Hepatocyte (in vitro differentiated cells): ENCODE data around the gene ERAS. TPM values are rescaled to one million over a fixed set of nuclear protein-coding genes. Genes with fewer than 3 reads are reported as not detected.
A peak's percentile ranks its signal among the peaks of the same experiment; 100 is the strongest.

Experiments used
- DNase-seq: peaks from one replicate; pipeline ENCODE4 v3.0.0-alpha.2; 2016; ENCODE audit warnings: low spot score
- H2AFZ ChIP-seq: fragments of 200-600 bp; sonication (generic); 2 replicates; pipeline ENCODE4 v1.6.0; 2016; ENCODE audit warnings: antibody characterized with exemption, mild to moderate bottlenecking
- H3K27ac ChIP-seq: fragments of 200-600 bp; sonication (generic); 2 replicates; pipeline ENCODE4 v1.5.1; 2016; ENCODE audit warnings: mild to moderate bottlenecking
- H3K27me3 ChIP-seq: fragments of 200-600 bp; sonication (generic); 2 replicates; pipeline ENCODE4 v1.6.1; 2016
- H3K36me3 ChIP-seq: fragments of 200-600 bp; sonication (generic); replicated peaks from 2 replicates; pipeline ENCODE4 v1.5.1; 2016; ENCODE audit warnings: low read depth; ENCODE audit not compliant: insufficient read depth
- H3K4me1 ChIP-seq: fragments of 200-600 bp; sonication (generic); 2 replicates; pipeline ENCODE4 v1.5.1; 2016; ENCODE audit warnings: mild to moderate bottlenecking, moderate library complexity; ENCODE audit not compliant: insufficient read depth
- H3K4me2 ChIP-seq: fragments of 200-600 bp; sonication (generic); 2 replicates; pipeline ENCODE4 v1.6.0; 2016
- H3K4me3 ChIP-seq: fragments of 200-600 bp; sonication (generic); 2 replicates; pipeline ENCODE4 v1.5.1; 2016; ENCODE audit warnings: mild to moderate bottlenecking
- H3K79me2 ChIP-seq: fragments of 200-600 bp; sonication (generic); 2 replicates; pipeline ENCODE4 v1.6.0; 2017; ENCODE audit warnings: mild to moderate bottlenecking
- H3K9me2 ChIP-seq: fragments of 200-600 bp; sonication (generic); replicated peaks from 2 replicates; pipeline ENCODE4 v1.6.0; 2017; ENCODE audit warnings: mild to moderate bottlenecking; ENCODE audit not compliant: insufficient read depth
- H3K9me3 ChIP-seq: fragments of 200-600 bp; sonication (generic); 2 replicates; pipeline ENCODE4 v1.5.1; 2016; ENCODE audit warnings: low read depth, mild to moderate bottlenecking
- H4K20me1 ChIP-seq: fragments of 200-600 bp; sonication (generic); 2 replicates; pipeline ENCODE4 v1.6.0; 2016; ENCODE audit warnings: mild to moderate bottlenecking; ENCODE audit not compliant: insufficient read depth, poor library complexity, severe bottlenecking
- CTCF ChIP-seq: fragments of 200-600 bp; sonication (generic); IDR thresholded peaks from 2 replicates; pipeline ENCODE4 v1.5.1; 2016; ENCODE audit warnings: antibody characterized with exemption, mild to moderate bottlenecking; ENCODE audit not compliant: poor library complexity
- EZH2 ChIP-seq: fragments of 200-600 bp; sonication (generic); IDR thresholded peaks from 2 replicates; pipeline ENCODE4 v1.6.1; 2016; ENCODE audit warnings: antibody characterized with exemption, mild to moderate bottlenecking, borderline replicate concordance
- EZH2phosphoT487 ChIP-seq: fragments of 200-600 bp; sonication (generic); IDR thresholded peaks from one replicate; pipeline ENCODE4 v1.6.1; 2018; ENCODE audit warnings: antibody characterized with exemption, mild to moderate bottlenecking, low read depth, moderate library complexity; ENCODE audit not compliant: unreplicated experiment, severe bottlenecking
- WGBS: methylation state at CpG from one replicate; pipeline ENCODE4 v1.1.6; 2016; ENCODE audit warnings: low lambda C conversion rate; ENCODE audit errors: missing lambda C conversion rate; 5-methylcytosine and 5-hydroxymethylcytosine counted together
- polyA plus RNA-seq: library from polyadenylated mRNA; unstranded; fragments of >200 nt; fragmentation: Nextera tagmentation; extraction: Ambion mirVana; gene quantifications from 2 replicates; pipeline ENCODE4 v1.2.1, GENCODE V29; 2016
- total RNA-seq: library from RNA; depleted of rRNA; stranded (reverse); fragments of >200 nt; gene quantifications from 2 replicates; pipeline ENCODE4 v1.2.3, GENCODE V29; 2014

Gene ERAS
- total and polyA plus RNA-seq, 2 experiments from 2014 or later, result 0.47 to 0.65 TPM

- Histone ChIP-seq H3K4me3 (no peak overlapping the region), H3K4me2 (peak overlapping the region; percentile 82), H3K79me2 (no peaks in the 10 kb centered on the region), H2AFZ (no peak overlapping the region), H3K9me2 (no peaks in the 10 kb centered on the region), H3K4me1 (no peaks in the 10 kb centered on the region), H3K9me3 (no peaks in the 10 kb centered on the region), H3K36me3 (no peaks in the 10 kb centered on the region), H4K20me1 (no peaks in the 10 kb centered on the region), H3K27me3 (peaks cover 31% of the 10 kb centered on the region), H3K27ac (no peak overlapping the region)
- WGBS, result 60% methylated on average over 9 of the region's 9 CpGs
- no peak for DNase-seq
- no peak for TF ChIP-seq CTCF
- TF ChIP-seq EZH2, result no peak
- no peak for TF ChIP-seq EZH2phosphoT487
Measured at GRCh38 chrX:48833542-48834138, 7.3 kb downstream of the ERAS start.

GRCh38 chrX:48834383-48834709 is 8.0 kb downstream of the ERAS start:
- no peaks in the 10 kb centered on the region for H3K79me2 ChIP-seq
- no peaks in the 10 kb centered on the region for H3K4me1 ChIP-seq
- no peaks in the 10 kb centered on the region for H3K36me3 ChIP-seq
- H3K4me3 ChIP-seq, result no peak overlapping the region
- H3K27ac ChIP-seq, result no peak overlapping the region
- no peaks in the 10 kb centered on the region for H4K20me1 ChIP-seq
- H2AFZ ChIP-seq, result no peak overlapping the region
- DNase-seq, result no peak
- peak overlapping the region; percentile 82 for H3K4me2 ChIP-seq
- H3K27me3 ChIP-seq, result peaks cover 31% of the 10 kb centered on the region
- TF ChIP-seq EZH2phosphoT487 (no peak), EZH2 (no peak), CTCF (no peak)
- WGBS, result 51% methylated on average over 7 of the region's 7 CpGs
- H3K9me2 ChIP-seq, result no peaks in the 10 kb centered on the region
- no peaks in the 10 kb centered on the region for H3K9me3 ChIP-seq

GRCh38 chrX:48835524-48836329 is 9.4 kb downstream of the ERAS start, which contains the start of gene PCSK1N:
PCSK1N (minus strand) TSS chrX:48835610; CDS start chrX:48835532, 78 bp downstream.
- TF ChIP-seq EZH2phosphoT487, result no peak
- no peak for TF ChIP-seq EZH2
- TF ChIP-seq CTCF, result no peak
- Histone ChIP-seq H3K9me3 (no peaks in the 10 kb centered on the region), H3K27ac (no peak within 1 kb of the TSS), H3K4me2 (peak within 1 kb of the TSS; percentile 82), H4K20me1 (no peaks in the 10 kb centered on the region), H3K79me2 (no peaks in the 10 kb centered on the region), H3K36me3 (no peaks in the 10 kb centered on the region), H3K9me2 (no peaks in the 10 kb centered on the region), H3K4me1 (no peaks in the 10 kb centered on the region), H2AFZ (no peak within 1 kb of the TSS), H3K4me3 (no peak within 1 kb of the TSS), H3K27me3 (peaks cover 31% of the 10 kb centered on the region)
- 64% methylated on average over 18 of the region's 35 CpGs for WGBS
- DNase-seq, result peak; percentile 62
